Measurements from ENCODE around the gene HORMAD2. TPM values are rescaled to one million over a fixed set of nuclear protein-coding genes. Genes with fewer than 3 reads are reported as not detected.

HORMAD2 gene
- total and polyA plus RNA-seq, 2 donors (not counting 1 experiment from before 2014, with no cell fraction given): not detected

GRCh38 chr22:30225220-30225927 lies 145.1 kb downstream of the HORMAD2 start:
- no peaks in the 10 kb centered on the region for H3K36me3 ChIP-seq (replicated peaks in 1 of 2; ENCODE audit: control extremely low read depth in 1 of 2, control insufficient read depth in 1 of 2, extremely low read depth in 1 of 2, insufficient read depth in 2 of 2, low read length in 1 of 2)
- H3K9me3 Mint-ChIP-seq (ENCODE audit: insufficient read depth): no peaks in the 10 kb centered on the region
- H3K4me1 Mint-ChIP-seq: peaks cover 19% of the 10 kb centered on the region
- H3K27me3 ChIP-seq (replicated peaks in 1 of 4; ENCODE audit: control extremely low read depth in 1 of 4, control insufficient read depth in 3 of 4, insufficient read depth in 4 of 4, low read length in 3 of 4): no peaks in the 10 kb centered on the region
- H3K4me3 ChIP-seq (ENCODE audit: control extremely low read depth in 1 of 5, extremely low read depth in 1 of 5, insufficient read depth in 1 of 5, low read depth in 2 of 5, low read length in 4 of 5): no peak overlapping the region
- ChIA-PET CTCF (no interaction called here), POLR2A (no interaction called here)
- no peak overlapping the region for H2AFZ ChIP-seq (ENCODE audit: insufficient read depth, low read depth, low read length, poor library complexity, severe bottlenecking)
- no peak overlapping the region for H3K27ac Mint-ChIP-seq
- peaks cover 13% of the 10 kb centered on the region for H3K27me3 Mint-ChIP-seq
- H3K4me2 ChIP-seq (replicated peaks; ENCODE audit: low read depth, low read length, poor library complexity, severe bottlenecking): no peak overlapping the region
- peaks cover 24 to 38% of the 10 kb centered on the region in 2 donors for H3K4me1 ChIP-seq (ENCODE audit: control insufficient read depth in 2 of 2, insufficient read depth in 2 of 2, low read length in 2 of 2)
- H3K4me3 Mint-ChIP-seq: no peak overlapping the region
- no peaks in the 10 kb centered on the region for H4K20me1 ChIP-seq (ENCODE audit: control insufficient read depth, insufficient read depth, low read length, poor library complexity, severe bottlenecking)
- ATAC-seq (ENCODE audit: low read depth) (no peak), DNase-seq (no peak)
- H3K79me2 ChIP-seq (ENCODE audit: control insufficient read depth, insufficient read depth, low read length): no peaks in the 10 kb centered on the region
- peaks cover 0 to 4% (median 0%) of the 10 kb centered on the region in 3 donors for H3K9me3 ChIP-seq (ENCODE audit: control extremely low read depth in 1 of 3, control insufficient read depth in 2 of 3, insufficient read depth in 1 of 3, low read length in 2 of 3)
- intact Hi-C loops (cut with micrococcal nuclease): no loop called here
- H3K9ac ChIP-seq (ENCODE audit: low read length): no peak overlapping the region
- no peak overlapping the region for H3K27ac ChIP-seq (ENCODE audit: low read length in 2 of 2)
- WGBS (ENCODE audit: insufficient coverage): 83% methylated on average over 6 of the region's 7 CpGs
- TF ChIP-seq CTCF (IDR thresholded peaks at IDR 0.05): no peak
- no peak for TF ChIP-seq EZH2 (IDR thresholded peaks at IDR 0.05; ENCODE audit: borderline replicate concordance, insufficient read depth, low read depth, low read length, poor library complexity, severe bottlenecking)

- Histone ChIP-seq H3K27ac (ENCODE audit: low read length in 2 of 2) (no peak overlapping the region), H2AFZ (ENCODE audit: insufficient read depth, low read depth, low read length, poor library complexity, severe bottlenecking) (no peak overlapping the region), H3K4me2 (replicated peaks; ENCODE audit: low read depth, low read length, poor library complexity, severe bottlenecking) (no peak overlapping the region), H3K4me1 (ENCODE audit: control insufficient read depth in 2 of 2, insufficient read depth in 2 of 2, low read length in 2 of 2) (peaks cover 15 to 28% of the 10 kb centered on the region in 2 donors), H4K20me1 (ENCODE audit: control insufficient read depth, insufficient read depth, low read length, poor library complexity, severe bottlenecking) (no peaks in the 10 kb centered on the region), H3K9me3 (ENCODE audit: control extremely low read depth in 1 of 3, control insufficient read depth in 2 of 3, insufficient read depth in 1 of 3, low read length in 2 of 3) (peaks cover 0 to 3% (median 0%) of the 10 kb centered on the region in 3 donors), H3K4me3 (ENCODE audit: control extremely low read depth in 1 of 5, extremely low read depth in 1 of 5, insufficient read depth in 1 of 5, low read depth in 2 of 5, low read length in 4 of 5) (no peak overlapping the region), H3K36me3 (replicated peaks in 1 of 2; ENCODE audit: control extremely low read depth in 1 of 2, control insufficient read depth in 1 of 2, extremely low read depth in 1 of 2, insufficient read depth in 2 of 2, low read length in 1 of 2) (no peaks in the 10 kb centered on the region), H3K27me3 (replicated peaks in 1 of 4; ENCODE audit: control extremely low read depth in 1 of 4, control insufficient read depth in 3 of 4, insufficient read depth in 4 of 4, low read length in 3 of 4) (no peaks in the 10 kb centered on the region), H3K9ac (ENCODE audit: low read length) (no peak overlapping the region), H3K79me2 (ENCODE audit: control insufficient read depth, insufficient read depth, low read length) (no peaks in the 10 kb centered on the region)
- intact Hi-C loops (cut with micrococcal nuclease): no loop called here
- no peaks in the 10 kb centered on the region for H3K9me3 Mint-ChIP-seq (ENCODE audit: insufficient read depth)
- H3K27me3 Mint-ChIP-seq: peaks cover 13% of the 10 kb centered on the region
- no peak overlapping the region for H3K27ac Mint-ChIP-seq
- ChIA-PET CTCF (no interaction called here), POLR2A (no interaction called here)
- TF ChIP-seq EZH2 (IDR thresholded peaks at IDR 0.05; ENCODE audit: borderline replicate concordance, insufficient read depth, low read depth, low read length, poor library complexity, severe bottlenecking): no peak
- no peak for TF ChIP-seq CTCF (IDR thresholded peaks at IDR 0.05)
- DNase-seq: no peak
- H3K4me3 Mint-ChIP-seq: no peak overlapping the region
- ATAC-seq (ENCODE audit: low read depth): no peak
- H3K4me1 Mint-ChIP-seq: peaks cover 10% of the 10 kb centered on the region
- WGBS (ENCODE audit: insufficient coverage): 94% methylated on average over 10 of the region's 11 CpGs
Measured at GRCh38 chr22:30226192-30226832, 146.0 kb downstream of the HORMAD2 start.

Measured in B cell (primary cell).